ENCODE measurements around the gene BTBD10. TPM values are rescaled to one million over a fixed set of nuclear protein-coding genes. Genes with fewer than 3 reads are reported as not detected.

BTBD10 gene
- total RNA-seq = 126 TPM in 2 replicates

GRCh38 chr11:13462901-13463778, at the start of gene BTBD10:
Gene BTBD10, minus strand, starts transcription at chr11:13463222. Its CDS starts 18,098 bp downstream, at chr11:13445124.

DNA sequence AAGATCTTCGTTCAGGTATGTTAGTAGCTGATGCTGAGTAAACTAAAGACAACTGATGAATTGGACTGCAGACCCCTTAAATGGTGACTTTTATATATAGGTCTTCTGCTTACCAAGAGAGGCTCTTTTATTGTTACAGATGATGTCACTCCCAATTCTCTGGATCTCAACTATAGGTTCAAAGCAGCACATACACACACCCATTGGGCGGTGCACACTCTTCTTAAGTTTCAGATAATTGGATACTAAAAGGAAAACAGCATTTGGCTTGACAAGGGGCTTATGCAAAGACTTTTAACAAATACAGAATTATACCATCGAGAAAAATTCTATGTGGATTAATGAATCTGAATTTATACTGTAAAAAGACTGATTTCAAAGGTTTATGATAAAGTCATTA, 32.9 kb upstream of the BTBD10 start, which contains the start of gene PTH:
TSS of gene PTH (minus strand) at position 69 of the 400 bp plus-strand sequence. CDS start 3,142 bp downstream, outside the sequence.

Other genes with a start within 250 kb of the BTBD10 start
- gene BMAL1, start 185.4 kb downstream of the BTBD10 start, total RNA-seq = 11.8 and 14.8 TPM in 2 replicates
- gene PTH, start 32.8 kb upstream of the BTBD10 start, total RNA-seq = not detected in 2 replicates
- 146 and 161 TPM in 2 replicates for gene FAR1, start 205.4 kb upstream of the BTBD10 start, total RNA-seq

Measured in thoracic aorta endothelial cell (primary cell).